Lower leg skin (tissue), 4 donors: ENCODE measurements around the gene MRM3. TPM values are rescaled to one million over a fixed set of nuclear protein-coding genes. Genes with fewer than 3 reads are reported as not detected.

Experiments used
- DNase-seq, 2 donors: peaks; one replicate each; pipeline ENCODE4 v3.0.0-alpha.2; 2019; ENCODE audit warnings: low spot score in 2 of 2
- H3K4me3 ChIP-seq: fragments of 200-600 bp; sonication (generic); 2 replicates; pipeline ENCODE4 v1.5.1; 2017; ENCODE audit warnings: mild to moderate bottlenecking, low read depth; ENCODE audit not compliant: poor library complexity, severe bottlenecking
- POLR2A ChIP-seq, 2 donors: fragments of 450-650 bp; IDR thresholded peaks; one replicate each; pipeline ENCODE4 v1.6.1; 2016 to 2017; ENCODE audit warnings: antibody characterized with exemption in 2 of 2, mild to moderate bottlenecking in 1 of 2, moderate library complexity in 1 of 2
- WGBS, 2 donors: methylation state at CpG; one replicate each; pipeline ENCODE4 v1.1.5; 2018; 5-methylcytosine and 5-hydroxymethylcytosine counted together
- intact Hi-C: fragments of 100-400 bp; cut with DNase I; formaldehyde crosslinking; loops from one replicate; pipeline ENCODE4 v1.15.0; 2023; ENCODE audit warnings: low total_unique reads
- total RNA-seq, 4 donors: library from RNA; depleted of rRNA; stranded (reverse); fragments of >200 nt; gene quantifications; one replicate each; pipeline ENCODE4 v1.1.0, GENCODE V29; 2016
- TF ChIP-seq, protein P1 (sequence below), 3 donors: fragments of 450-650 bp; IDR thresholded peaks; one replicate each; pipeline ENCODE4 v1.5.1; 2016; ENCODE audit warnings: antibody characterized with exemption in 3 of 3, mild to moderate bottlenecking in 3 of 3, moderate library complexity in 2 of 3

The MRM3 gene
- total RNA-seq, 4 donors from 2014 or later = 28.9 to 44.9 (median 35.8) TPM

DNA sequence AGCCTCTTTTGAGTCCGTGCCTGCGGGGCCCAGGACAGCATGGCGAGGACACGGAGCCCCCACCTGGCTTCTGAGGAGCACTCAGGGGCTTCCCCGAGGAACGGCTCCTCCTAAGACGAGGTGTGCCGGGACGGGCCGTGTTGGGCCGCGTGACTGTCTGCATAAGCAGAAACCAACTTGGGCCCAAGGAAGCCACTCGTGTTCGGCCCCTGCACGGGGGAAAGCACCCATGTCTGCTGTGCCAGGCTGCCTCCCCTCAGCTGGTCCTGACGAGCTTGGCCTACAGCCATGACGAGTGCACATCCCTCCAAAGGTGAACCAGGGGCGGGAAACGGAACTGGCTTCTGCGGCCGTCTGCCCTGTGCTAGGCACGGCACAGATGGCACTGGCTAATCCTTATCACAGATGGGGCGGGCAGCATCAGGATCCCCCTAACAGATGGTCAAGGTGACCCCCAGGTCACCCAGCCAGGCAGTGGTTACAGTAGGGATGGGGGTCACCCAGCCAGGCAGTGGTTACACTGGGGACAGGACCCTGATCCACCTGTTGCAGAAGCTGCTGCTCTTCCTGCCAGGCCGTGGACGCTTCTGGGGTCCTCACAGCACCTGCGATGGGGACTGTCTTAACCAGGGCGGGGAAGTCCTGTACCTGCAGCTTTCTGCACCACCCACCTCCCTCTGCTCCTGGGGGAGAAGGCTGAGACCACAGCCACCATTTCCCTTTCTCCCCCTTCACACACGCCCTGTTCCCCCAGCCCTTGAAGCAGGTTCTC is 25.6 kb downstream of the MRM3 start:
- TF ChIP-seq, protein P1, sequence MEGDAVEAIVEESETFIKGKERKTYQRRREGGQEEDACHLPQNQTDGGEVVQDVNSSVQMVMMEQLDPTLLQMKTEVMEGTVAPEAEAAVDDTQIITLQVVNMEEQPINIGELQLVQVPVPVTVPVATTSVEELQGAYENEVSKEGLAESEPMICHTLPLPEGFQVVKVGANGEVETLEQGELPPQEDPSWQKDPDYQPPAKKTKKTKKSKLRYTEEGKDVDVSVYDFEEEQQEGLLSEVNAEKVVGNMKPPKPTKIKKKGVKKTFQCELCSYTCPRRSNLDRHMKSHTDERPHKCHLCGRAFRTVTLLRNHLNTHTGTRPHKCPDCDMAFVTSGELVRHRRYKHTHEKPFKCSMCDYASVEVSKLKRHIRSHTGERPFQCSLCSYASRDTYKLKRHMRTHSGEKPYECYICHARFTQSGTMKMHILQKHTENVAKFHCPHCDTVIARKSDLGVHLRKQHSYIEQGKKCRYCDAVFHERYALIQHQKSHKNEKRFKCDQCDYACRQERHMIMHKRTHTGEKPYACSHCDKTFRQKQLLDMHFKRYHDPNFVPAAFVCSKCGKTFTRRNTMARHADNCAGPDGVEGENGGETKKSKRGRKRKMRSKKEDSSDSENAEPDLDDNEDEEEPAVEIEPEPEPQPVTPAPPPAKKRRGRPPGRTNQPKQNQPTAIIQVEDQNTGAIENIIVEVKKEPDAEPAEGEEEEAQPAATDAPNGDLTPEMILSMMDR (IDR thresholded peaks at IDR 0.05) = no peak
- no peak for TF ChIP-seq POLR2A (IDR thresholded peaks at IDR 0.05)
- intact Hi-C loops = no loop called here
- H3K4me3 ChIP-seq = no peak overlapping the region
- no peak for DNase-seq
- WGBS, 2 donors = 88 to 91% methylated on average over 19 to 23 of the region's 28 CpGs

DNA sequence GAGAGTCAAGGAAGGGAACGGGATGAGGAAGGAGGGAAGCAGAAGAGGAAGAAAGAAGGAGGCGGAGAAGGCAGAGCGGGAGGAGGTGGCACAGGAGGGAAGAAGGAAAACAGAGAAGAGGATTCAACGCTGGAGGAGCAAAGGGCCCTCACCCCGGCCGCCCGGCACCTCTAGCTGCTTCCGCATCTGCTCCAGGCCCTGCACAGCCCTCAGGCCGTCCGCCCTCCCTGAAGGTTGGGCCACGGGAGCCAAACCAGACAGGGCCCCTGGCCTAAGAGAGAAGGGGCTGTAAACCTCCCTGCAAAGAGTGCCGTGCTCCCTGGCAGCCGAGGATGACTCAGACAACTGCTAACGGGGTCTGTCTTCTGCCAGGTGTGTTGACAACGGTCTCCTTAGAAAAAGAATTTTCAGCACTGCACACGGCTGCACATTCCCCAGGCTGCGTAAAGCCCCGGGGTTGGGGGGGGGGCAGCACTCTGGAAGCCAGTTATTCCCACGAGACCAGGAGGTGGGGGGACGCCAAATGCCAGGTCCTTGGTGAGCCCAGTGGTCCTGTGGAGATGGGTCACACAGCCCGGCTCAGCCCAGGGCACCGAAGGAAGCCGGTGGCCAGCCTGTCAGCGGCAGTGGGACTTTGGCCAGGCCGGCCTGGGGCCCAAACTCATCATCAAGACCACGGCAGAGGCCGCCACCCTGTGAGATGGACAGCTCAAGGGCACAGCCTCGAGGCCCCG is 29.1 kb downstream of the MRM3 start:
- 77 to 85% methylated on average over 28 to 29 of the region's 29 CpGs for WGBS, 2 donors
- TF ChIP-seq POLR2A (IDR thresholded peaks at IDR 0.05) = no peak
- TF ChIP-seq, protein P1 (IDR thresholded peaks at IDR 0.05) = no peak
- intact Hi-C loops = no loop called here
- DNase-seq = no peak
- H3K4me3 ChIP-seq = no peak overlapping the region

DNA sequence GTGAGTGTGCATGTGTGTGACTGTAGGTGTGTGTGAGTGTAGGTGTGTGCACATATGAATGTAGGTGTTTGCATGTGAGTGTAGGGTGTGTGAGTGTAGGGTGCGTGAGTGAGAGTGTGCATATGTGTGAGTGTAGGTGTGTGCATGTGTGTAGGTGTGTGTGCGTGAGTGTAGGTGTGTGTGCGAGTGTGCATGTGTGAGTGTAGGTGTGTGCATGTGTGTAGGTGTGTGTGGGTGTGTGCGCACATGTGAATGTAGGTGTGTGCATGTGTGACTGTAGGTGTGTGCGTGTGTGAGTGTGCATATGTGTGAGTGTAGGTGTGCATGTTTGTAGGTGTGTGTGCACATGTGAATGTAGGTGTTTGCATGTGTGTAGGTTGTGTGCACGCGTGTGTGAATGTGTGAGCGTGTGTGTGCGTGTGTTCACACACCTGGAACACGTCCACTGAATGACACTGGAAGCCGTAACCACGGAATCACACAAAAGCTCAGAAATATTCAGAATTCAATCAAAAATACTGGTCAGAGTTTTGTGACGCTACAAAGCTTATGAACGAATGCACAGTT is 30.6 kb downstream of the MRM3 start:
- TF ChIP-seq POLR2A (IDR thresholded peaks at IDR 0.05) = no peak
- TF ChIP-seq, protein P1 (IDR thresholded peaks at IDR 0.05) = peak in 1 of 3 donors; percentile 42
- intact Hi-C loops = no loop called here
- WGBS, 2 donors = 84 to 95% methylated on average over 14 of the region's 14 CpGs
- DNase-seq = no peak
- H3K4me3 ChIP-seq = no peak overlapping the region

DNA sequence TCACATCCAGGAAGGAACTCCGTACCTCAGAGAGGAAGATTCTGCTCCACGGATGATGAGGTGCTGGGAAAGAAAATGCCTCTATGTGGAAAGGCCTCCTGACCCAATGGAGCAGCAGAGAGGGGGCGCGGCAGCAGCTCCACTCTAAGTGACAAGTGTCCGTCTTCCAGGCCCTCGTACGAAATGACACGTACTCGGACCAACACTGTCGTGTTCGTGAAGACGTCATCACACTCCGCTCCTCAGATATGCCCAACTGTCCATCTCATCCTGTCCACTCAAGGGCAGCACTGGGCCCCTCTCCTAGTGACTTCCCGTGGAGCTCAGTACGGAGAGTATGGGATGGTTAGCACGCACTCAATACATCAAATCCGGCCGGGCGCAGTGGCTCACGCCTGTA is 32.2 kb downstream of the MRM3 start:
- H3K4me3 ChIP-seq = no peak overlapping the region
- TF ChIP-seq, protein P1 (IDR thresholded peaks at IDR 0.05) = no peak
- TF ChIP-seq POLR2A (IDR thresholded peaks at IDR 0.05) = no peak
- intact Hi-C loops = no loop called here
- 92% methylated on average over 20 of the region's 20 CpGs for WGBS, 2 donors
- no peak for DNase-seq

DNA sequence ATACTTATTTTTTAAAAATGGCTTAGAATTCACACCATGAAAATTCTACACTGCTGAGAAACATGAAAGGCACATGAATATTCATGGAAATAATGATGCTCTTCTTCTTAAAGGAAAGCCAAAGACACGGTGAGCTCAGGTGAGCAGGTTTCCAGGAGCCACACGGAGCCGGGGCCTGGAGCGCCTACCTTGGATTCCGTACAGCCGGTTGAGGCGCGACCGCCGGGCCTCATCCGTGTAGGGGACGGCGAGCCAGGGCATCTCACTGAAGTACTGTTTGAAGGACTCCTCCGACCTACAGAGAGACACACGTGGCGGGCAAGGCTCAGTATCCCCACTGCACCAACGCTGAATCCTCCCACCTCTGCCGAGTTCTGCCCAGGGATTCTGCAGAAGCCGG is 37.1 kb downstream of the MRM3 start:
- WGBS, 2 donors = 96% methylated on average over 19 of the region's 19 CpGs
- no peak for TF ChIP-seq POLR2A (IDR thresholded peaks at IDR 0.05)
- TF ChIP-seq, protein P1 (IDR thresholded peaks at IDR 0.05) = no peak
- intact Hi-C loops = no loop called here

More for the DNA sequence above, 37.1 kb downstream of the MRM3 start:
- DNase-seq = no peak
- no peak overlapping the region for H3K4me3 ChIP-seq
